H9 (cell line): ENCODE results near the gene ADGRG7. TPM values are rescaled to one million over a fixed set of nuclear protein-coding genes. Genes with fewer than 3 reads are reported as not detected.

Experiments
- DNase-seq: peaks from one replicate; pipeline ENCODE4 v3.0.0-alpha.2; 2017
- H2AFZ ChIP-seq: one replicate; pipeline ENCODE4 v1.6.1; 2013; ENCODE audit warnings: mild to moderate bottlenecking, low read length, control low read depth, moderate library complexity
- H2AK5ac ChIP-seq: 2 replicates; pipeline ENCODE4 v1.6.1; 2013; ENCODE audit warnings: low read length, control low read depth, mixed read lengths; ENCODE audit not compliant: insufficient read length
- H2BK120ac ChIP-seq: one replicate; pipeline ENCODE4 v1.6.1; 2013; ENCODE audit warnings: low read depth, mild to moderate bottlenecking, low read length, control low read depth, inconsistent platforms; ENCODE audit not compliant: poor library complexity, severe bottlenecking
- H2BK12ac ChIP-seq: 2 replicates; pipeline ENCODE4 v1.6.1; 2013; ENCODE audit warnings: low read length, control low read depth, mixed read lengths, low read depth; ENCODE audit not compliant: insufficient read length
- H2BK15ac ChIP-seq: 2 replicates; pipeline ENCODE4 v1.6.1; 2013; ENCODE audit warnings: low read depth, low read length, control low read depth
- H2BK20ac ChIP-seq: one replicate; pipeline ENCODE4 v1.6.1; 2013; ENCODE audit warnings: low read depth, mild to moderate bottlenecking, low read length, control low read depth, inconsistent platforms; ENCODE audit not compliant: poor library complexity, severe bottlenecking
- H2BK5ac ChIP-seq: 2 replicates; pipeline ENCODE4 v1.6.1; 2013; ENCODE audit warnings: low read length, control low read depth, mixed read lengths; ENCODE audit not compliant: insufficient read length
- H3K14ac ChIP-seq: 2 replicates; pipeline ENCODE4 v1.6.1; 2013; ENCODE audit warnings: low read length, control low read depth; ENCODE audit not compliant: insufficient read depth
- H3K18ac ChIP-seq: 2 replicates; pipeline ENCODE4 v1.6.1; 2013; ENCODE audit warnings: low read depth, mild to moderate bottlenecking, mixed read lengths, low read length, control low read depth; ENCODE audit not compliant: insufficient read length
- H3K23ac ChIP-seq: 2 replicates; pipeline ENCODE4 v1.6.1; 2013; ENCODE audit warnings: low read length, control low read depth, mixed read lengths, low read depth; ENCODE audit not compliant: insufficient read length
- H3K23me2 ChIP-seq: 2 replicates; pipeline ENCODE4 v1.6.1; 2013; ENCODE audit warnings: low read depth, mild to moderate bottlenecking, mixed read lengths, low read length, control low read depth; ENCODE audit not compliant: insufficient read length, poor library complexity, severe bottlenecking
- H3K27ac ChIP-seq: 2 replicates; pipeline ENCODE4 v1.5.1; 2013; ENCODE audit warnings: low read length, control low read depth, mixed read lengths, low read depth; ENCODE audit not compliant: insufficient read length
- H3K27me3 ChIP-seq: 2 replicates; pipeline ENCODE4 v1.6.1; 2013; ENCODE audit warnings: low read length, control low read depth, inconsistent platforms; ENCODE audit not compliant: insufficient read depth
- H3K4ac ChIP-seq: 2 replicates; pipeline ENCODE4 v1.6.1; 2013; ENCODE audit warnings: low read depth, mild to moderate bottlenecking, control low read depth, inconsistent platforms, low read length, moderate library complexity
- H3K4me1 ChIP-seq: 2 replicates; pipeline ENCODE4 v1.6.1; 2013; ENCODE audit warnings: low read length, control low read depth, inconsistent platforms; ENCODE audit not compliant: insufficient read depth
- H3K4me2 ChIP-seq: 2 replicates; pipeline ENCODE4 v1.6.1; 2013; ENCODE audit warnings: low read length, control low read depth, mixed read lengths; ENCODE audit not compliant: insufficient read length, insufficient read depth
- H3K56ac ChIP-seq: 2 replicates; pipeline ENCODE4 v1.6.1; 2013; ENCODE audit warnings: low read depth, mild to moderate bottlenecking, mixed read lengths, low read length, control low read depth; ENCODE audit not compliant: insufficient read length
- H3K79me1 ChIP-seq: 2 replicates; pipeline ENCODE4 v1.6.1; 2013; ENCODE audit warnings: low read depth, mild to moderate bottlenecking, moderate library complexity, low read length, control low read depth, inconsistent platforms; ENCODE audit not compliant: insufficient read depth, poor library complexity, severe bottlenecking
- H3K79me2 ChIP-seq: 2 replicates; pipeline ENCODE4 v1.6.1; 2013; ENCODE audit warnings: low read length, control low read depth, inconsistent platforms; ENCODE audit not compliant: insufficient read depth
- H3K9ac ChIP-seq: 2 replicates; pipeline ENCODE4 v1.6.1; 2013; ENCODE audit warnings: low read length, control low read depth, mixed read lengths; ENCODE audit not compliant: insufficient read length; ENCODE audit errors: extremely low read depth
- H3K9me3 ChIP-seq: one replicate; pipeline ENCODE4 v1.6.1; 2013; ENCODE audit warnings: low read depth, low read length, inconsistent platforms; ENCODE audit not compliant: control insufficient read depth
- H3T11ph ChIP-seq: one replicate; pipeline ENCODE4 v1.6.1; 2013; ENCODE audit warnings: mild to moderate bottlenecking, low read length, control low read depth, inconsistent platforms
- H4K20me1 ChIP-seq: one replicate; pipeline ENCODE4 v1.6.1; 2013; ENCODE audit not compliant: control insufficient read depth, insufficient read length, insufficient read depth
- H4K5ac ChIP-seq: 2 replicates; pipeline ENCODE4 v1.6.1; 2013; ENCODE audit warnings: low read depth, mild to moderate bottlenecking, mixed read lengths, low read length, control low read depth; ENCODE audit not compliant: insufficient read length
- H4K8ac ChIP-seq: replicated peaks from 2 replicates; pipeline ENCODE4 v1.6.1; 2013; ENCODE audit warnings: low read length, control low read depth, mixed read lengths, low read depth; ENCODE audit not compliant: insufficient read length
- H4K91ac ChIP-seq: 2 replicates; pipeline ENCODE4 v1.6.1; 2013; ENCODE audit warnings: low read depth, mild to moderate bottlenecking, moderate library complexity, mixed read lengths, low read length, control low read depth; ENCODE audit not compliant: insufficient read length
- H3K27ac Mint-ChIP-seq, 3 experiments: 2 replicates in 2 of 3; 3 replicates in 1 of 3; pipeline ENCODE4 v1.8.0; 2020 to 2021; ENCODE audit warnings: mixed read lengths in 3 of 3, mild to moderate bottlenecking in 1 of 3, moderate library complexity in 1 of 3
- H3K27me3 Mint-ChIP-seq: 2 replicates; pipeline ENCODE4 v1.8.0; 2021; ENCODE audit warnings: low read depth, mild to moderate bottlenecking, moderate library complexity, mixed read lengths
- H3K36me3 Mint-ChIP-seq, 3 experiments: 2 replicates in 2 of 3; 3 replicates in 1 of 3; pipeline ENCODE4 v1.8.0; 2020 to 2021; ENCODE audit warnings: low read depth in 3 of 3, mixed read lengths in 3 of 3; ENCODE audit not compliant: insufficient read depth in 1 of 3
- H3K4me1 Mint-ChIP-seq, 2 experiments: 2 replicates each; pipeline ENCODE4 v1.8.0; 2020; ENCODE audit warnings: mixed read lengths in 2 of 2
- H3K4me3 Mint-ChIP-seq, 2 experiments: 2 replicates in 1 of 2; 3 replicates in 1 of 2; pipeline ENCODE4 v1.8.0; 2020 to 2021; ENCODE audit warnings: mild to moderate bottlenecking in 2 of 2, mixed read lengths in 2 of 2, moderate library complexity in 1 of 2
- H3K9me3 Mint-ChIP-seq, 2 experiments: 2 replicates in 1 of 2; 3 replicates in 1 of 2; pipeline ENCODE4 v1.8.0; 2020; ENCODE audit warnings: mild to moderate bottlenecking in 2 of 2, mixed read lengths in 2 of 2, moderate library complexity in 1 of 2
- WGBS: extraction: QIAGEN DNeasy Blood & Tissue Kit; methylation state at CpG from one replicate; pipeline ENCODE4 v1.1.7; 2013; ENCODE audit warnings: missing lambda C conversion rate, low lambda C conversion rate, mixed read lengths; ENCODE audit not compliant: insufficient read length; ENCODE audit errors: extremely low coverage; 5-methylcytosine and 5-hydroxymethylcytosine counted together
- total RNA-seq: library from RNA; stranded (reverse); gene quantifications from 2 replicates; pipeline ENCODE4 v1.2.1, GENCODE V29; 2021
- TF ChIP-seq, protein P1 (sequence below): fragments of 200-600 bp; sonication (generic); conservative IDR thresholded peaks from 3 replicates; pipeline ENCODE4 v1.8.0; 2021; ENCODE audit warnings: antibody characterized with exemption, mild to moderate bottlenecking

ADGRG7 gene
- total RNA-seq, 1 experiment from 2014 or later: not detected

DNA sequence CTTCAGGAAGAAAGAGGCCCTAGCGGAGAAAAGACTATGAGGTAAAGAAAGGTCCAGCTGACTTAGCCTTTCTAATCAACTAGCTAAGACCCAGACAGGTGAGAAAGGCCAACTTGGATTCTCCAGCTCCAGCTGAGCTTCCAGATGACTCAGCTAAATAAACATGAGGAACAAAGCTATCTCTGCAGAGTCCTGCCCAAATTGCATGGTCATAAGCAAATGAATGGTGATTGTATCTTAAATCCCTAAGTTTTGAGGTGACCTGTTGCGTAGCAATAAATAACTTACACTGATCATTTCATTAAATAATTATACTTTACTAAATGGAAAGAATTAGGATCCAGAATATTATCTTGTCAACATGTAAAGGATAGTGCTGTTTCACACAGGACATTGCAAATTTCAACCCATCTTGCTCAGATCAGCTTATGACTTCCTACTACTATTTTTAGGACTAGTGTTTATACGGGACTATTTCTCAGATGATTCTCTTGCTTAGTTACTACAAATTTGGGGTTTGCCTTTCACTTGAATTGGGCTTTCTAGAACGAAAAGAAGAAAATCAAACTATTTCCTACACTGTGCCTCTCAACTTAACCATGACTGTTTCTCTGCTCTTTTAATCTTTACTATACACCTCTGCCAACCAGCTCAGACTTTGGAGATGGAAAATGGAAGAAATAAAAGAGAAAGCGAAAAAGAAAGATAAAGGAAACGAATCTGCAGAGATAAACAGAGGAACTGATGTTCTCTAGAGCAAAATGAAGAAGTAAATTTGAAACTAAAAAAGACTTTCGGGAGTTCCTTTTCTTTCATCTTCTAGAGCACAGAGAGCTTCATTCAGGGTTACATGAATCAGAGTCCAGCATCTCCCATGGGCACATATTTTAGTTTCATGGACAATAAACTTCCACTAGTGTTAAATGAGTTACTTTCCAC lies 6.6 kb upstream of the ADGRG7 start:
- Histone ChIP-seq H2AK5ac (no peak overlapping the region), H2BK15ac (no peak overlapping the region), H4K5ac (no peak overlapping the region), H2AFZ (peak overlapping the region; percentile 75), H2BK20ac (no peak overlapping the region), H3K4ac (no peak overlapping the region), H3K4me1 (peaks cover 3% of the 10 kb centered on the region; the same call in 1 of the 2 replicates), H3K14ac (no peak overlapping the region), H4K8ac (no peak overlapping the region), H2BK5ac (no peak overlapping the region), H2BK120ac (no peak overlapping the region), H3K79me2 (no peaks in the 10 kb centered on the region), H3T11ph (no peak overlapping the region), H3K9ac (no peak overlapping the region), H3K56ac (no peak overlapping the region), H3K9me3 (no peaks in the 10 kb centered on the region), H3K27ac (no peak overlapping the region), H3K4me2 (no peak overlapping the region), H3K27me3 (no peaks in the 10 kb centered on the region), H3K23me2 (no peaks in the 10 kb centered on the region), H4K20me1 (no peaks in the 10 kb centered on the region), H3K18ac (no peak overlapping the region), H2BK12ac (no peak overlapping the region), H3K23ac (no peak overlapping the region), H4K91ac (no peak overlapping the region), H3K79me1 (no peaks in the 10 kb centered on the region)
- peaks cover 4 to 7% of the 10 kb centered on the region in 2 experiments; a peak in 4 of 5 replicates for H3K9me3 Mint-ChIP-seq
- TF ChIP-seq, protein P1, sequence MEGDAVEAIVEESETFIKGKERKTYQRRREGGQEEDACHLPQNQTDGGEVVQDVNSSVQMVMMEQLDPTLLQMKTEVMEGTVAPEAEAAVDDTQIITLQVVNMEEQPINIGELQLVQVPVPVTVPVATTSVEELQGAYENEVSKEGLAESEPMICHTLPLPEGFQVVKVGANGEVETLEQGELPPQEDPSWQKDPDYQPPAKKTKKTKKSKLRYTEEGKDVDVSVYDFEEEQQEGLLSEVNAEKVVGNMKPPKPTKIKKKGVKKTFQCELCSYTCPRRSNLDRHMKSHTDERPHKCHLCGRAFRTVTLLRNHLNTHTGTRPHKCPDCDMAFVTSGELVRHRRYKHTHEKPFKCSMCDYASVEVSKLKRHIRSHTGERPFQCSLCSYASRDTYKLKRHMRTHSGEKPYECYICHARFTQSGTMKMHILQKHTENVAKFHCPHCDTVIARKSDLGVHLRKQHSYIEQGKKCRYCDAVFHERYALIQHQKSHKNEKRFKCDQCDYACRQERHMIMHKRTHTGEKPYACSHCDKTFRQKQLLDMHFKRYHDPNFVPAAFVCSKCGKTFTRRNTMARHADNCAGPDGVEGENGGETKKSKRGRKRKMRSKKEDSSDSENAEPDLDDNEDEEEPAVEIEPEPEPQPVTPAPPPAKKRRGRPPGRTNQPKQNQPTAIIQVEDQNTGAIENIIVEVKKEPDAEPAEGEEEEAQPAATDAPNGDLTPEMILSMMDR: no peak
- no CpG with 5 or more reads among the region's 7 CpGs for WGBS
- peak; percentile 32 for DNase-seq
- H3K4me3 Mint-ChIP-seq: no peak overlapping the region
- peaks cover 0 to 8% (median 2%) of the 10 kb centered on the region in 3 experiments; a peak in 2 of 7 replicates for H3K36me3 Mint-ChIP-seq
- H3K27me3 Mint-ChIP-seq: no peaks in the 10 kb centered on the region; the same call in 1 of the 2 replicates
- peak overlapping the region in 2 of 3 experiments; percentile 57 to 87; a peak in 5 of 7 replicates for H3K27ac Mint-ChIP-seq
- peaks cover 27% of the 10 kb centered on the region in 2 experiments for H3K4me1 Mint-ChIP-seq
